ENCODE measurements around the gene LRRC9. TPM values are rescaled to one million over a fixed set of nuclear protein-coding genes. Genes with fewer than 3 reads are reported as not detected.
"Not testable (repeated sequence)": the region's sequence is repeated elsewhere in the genome, so short reads cannot be mapped to it uniquely, and the experiment has no call there.

The LRRC9 gene
- polyA plus RNA-seq, 3 donors, result 1.9 to 2.3 (median 1.9) TPM

GRCh38 chr14:59944909-59945308 lies 25.0 kb downstream of the LRRC9 start:
- DNase-seq (ENCODE audit: low read depth in 3 of 3, low spot score in 2 of 3), result no peak

- DNase-seq (ENCODE audit: low read depth in 3 of 3, low spot score in 2 of 3), result not testable (repeated sequence)
Measured at GRCh38 chr14:59952141-59952540, 32.2 kb downstream of the LRRC9 start.

GRCh38 chr14:59957890-59958289 lies 37.9 kb downstream of the LRRC9 start:
- DNase-seq (ENCODE audit: low read depth in 3 of 3, low spot score in 2 of 3), result not testable (repeated sequence)

- DNase-seq (ENCODE audit: low read depth in 3 of 3, low spot score in 2 of 3), result no peak
Measured at GRCh38 chr14:59959668-59960067, 39.7 kb downstream of the LRRC9 start.

- no peak for DNase-seq (ENCODE audit: low read depth in 3 of 3, low spot score in 2 of 3)
Measured at GRCh38 chr14:59961518-59962062, 41.6 kb downstream of the LRRC9 start.

GRCh38 chr14:59964251-59965007 lies 44.5 kb downstream of the LRRC9 start:
- DNase-seq (ENCODE audit: low read depth in 3 of 3, low spot score in 2 of 3), result no peak

- no peak for DNase-seq (ENCODE audit: low read depth in 3 of 3, low spot score in 2 of 3)
Measured at GRCh38 chr14:59969319-59969718, 49.4 kb downstream of the LRRC9 start.

GRCh38 chr14:59981564-59981963 lies 61.6 kb downstream of the LRRC9 start:
- DNase-seq (ENCODE audit: low read depth in 3 of 3, low spot score in 2 of 3), result no peak

GRCh38 chr14:59983048-59983447 lies 63.1 kb downstream of the LRRC9 start:
- no peak for DNase-seq (ENCODE audit: low read depth in 3 of 3, low spot score in 2 of 3)

- DNase-seq (ENCODE audit: low read depth in 3 of 3, low spot score in 2 of 3), result no peak
Measured at GRCh38 chr14:59986556-59987059, 66.7 kb downstream of the LRRC9 start.

GRCh38 chr14:59997449-59997848 lies 77.5 kb downstream of the LRRC9 start:
- no peak for DNase-seq (ENCODE audit: low read depth in 3 of 3, low spot score in 2 of 3)

GRCh38 chr14:59997966-59998365 lies 78.0 kb downstream of the LRRC9 start:
- no peak for DNase-seq (ENCODE audit: low read depth in 3 of 3, low spot score in 2 of 3)

- DNase-seq (ENCODE audit: low read depth in 3 of 3, low spot score in 2 of 3), result no peak
Measured at GRCh38 chr14:59998564-59998963, 78.6 kb downstream of the LRRC9 start.

- DNase-seq (ENCODE audit: low read depth in 3 of 3, low spot score in 2 of 3), result peak in 1 of 3 donors; percentile 2
Measured at GRCh38 chr14:60002819-60003492, 83.0 kb downstream of the LRRC9 start.

- no peak for DNase-seq (ENCODE audit: low read depth in 3 of 3, low spot score in 2 of 3)
Measured at GRCh38 chr14:60003991-60004390, 84.0 kb downstream of the LRRC9 start.

- no peak for DNase-seq (ENCODE audit: low read depth in 3 of 3, low spot score in 2 of 3)
Measured at GRCh38 chr14:60008042-60008441, 88.1 kb downstream of the LRRC9 start.

GRCh38 chr14:60010263-60010662 lies 90.3 kb downstream of the LRRC9 start:
- not testable (repeated sequence) for DNase-seq (ENCODE audit: low read depth in 3 of 3, low spot score in 2 of 3)

- DNase-seq (ENCODE audit: low read depth in 3 of 3, low spot score in 2 of 3), result no peak
Measured at GRCh38 chr14:60014402-60014801, 94.5 kb downstream of the LRRC9 start.

GRCh38 chr14:60021619-60022018 lies 101.7 kb downstream of the LRRC9 start:
- no peak for DNase-seq (ENCODE audit: low read depth in 3 of 3, low spot score in 2 of 3)

GRCh38 chr14:60025571-60025970 lies 105.6 kb downstream of the LRRC9 start:
- DNase-seq (ENCODE audit: low read depth in 3 of 3, low spot score in 2 of 3), result no peak

- DNase-seq (ENCODE audit: low read depth in 3 of 3, low spot score in 2 of 3), result no peak
Measured at GRCh38 chr14:60035177-60035576, 115.2 kb downstream of the LRRC9 start.

GRCh38 chr14:60047976-60048375 lies 128.0 kb downstream of the LRRC9 start:
- DNase-seq (ENCODE audit: low read depth in 3 of 3, low spot score in 2 of 3), result not testable (repeated sequence)
